Ureter (tissue), 1 donor: ENCODE data around the gene ADARB2. TPM values are rescaled to one million over a fixed set of nuclear protein-coding genes. Genes with fewer than 3 reads are reported as not detected.

Source experiments
- DNase-seq: peaks from one replicate; pipeline ENCODE4 v3.0.0-alpha.2; 2020; ENCODE audit warnings: low spot score
- total RNA-seq: library from RNA; stranded (reverse); gene quantifications from one replicate; pipeline ENCODE4 v1.2.4, GENCODE V29; 2023
- donor health status: DM: yes; HTN: yes; CAD: no.

ADARB2 gene
- total RNA-seq, 1 donor from 2014 or later: not detected

- DNase-seq: no peak
These were observed 50.9 kb downstream of the ADARB2 start for GRCh38 chr10:1686491-1686749.

- no peak for DNase-seq
These were observed 51.4 kb downstream of the ADARB2 start for GRCh38 chr10:1685699-1686490.

- DNase-seq: no peak
These were observed 52.3 kb downstream of the ADARB2 start for GRCh38 chr10:1684991-1685390.

DNA sequence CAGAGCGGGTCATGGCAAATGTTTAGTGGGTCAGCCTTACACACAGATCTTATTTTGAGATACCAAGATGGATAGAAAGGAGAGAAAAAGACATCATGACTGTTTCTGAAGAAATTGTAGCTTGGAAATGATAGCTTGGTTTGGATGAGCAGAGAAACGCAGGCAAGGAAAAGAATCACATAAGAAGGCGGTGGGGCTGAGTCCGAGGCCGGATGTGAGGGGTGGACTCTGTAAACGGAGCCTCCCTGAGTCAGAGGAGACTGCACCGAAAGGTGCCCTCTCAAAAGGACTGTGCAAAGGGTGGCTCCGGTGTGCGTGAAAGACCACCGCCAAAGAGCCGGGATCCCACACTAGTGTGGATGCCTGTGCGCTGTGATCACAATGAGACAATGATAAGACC is 53.7 kb downstream of the ADARB2 start:
- no peak for DNase-seq

DNA sequence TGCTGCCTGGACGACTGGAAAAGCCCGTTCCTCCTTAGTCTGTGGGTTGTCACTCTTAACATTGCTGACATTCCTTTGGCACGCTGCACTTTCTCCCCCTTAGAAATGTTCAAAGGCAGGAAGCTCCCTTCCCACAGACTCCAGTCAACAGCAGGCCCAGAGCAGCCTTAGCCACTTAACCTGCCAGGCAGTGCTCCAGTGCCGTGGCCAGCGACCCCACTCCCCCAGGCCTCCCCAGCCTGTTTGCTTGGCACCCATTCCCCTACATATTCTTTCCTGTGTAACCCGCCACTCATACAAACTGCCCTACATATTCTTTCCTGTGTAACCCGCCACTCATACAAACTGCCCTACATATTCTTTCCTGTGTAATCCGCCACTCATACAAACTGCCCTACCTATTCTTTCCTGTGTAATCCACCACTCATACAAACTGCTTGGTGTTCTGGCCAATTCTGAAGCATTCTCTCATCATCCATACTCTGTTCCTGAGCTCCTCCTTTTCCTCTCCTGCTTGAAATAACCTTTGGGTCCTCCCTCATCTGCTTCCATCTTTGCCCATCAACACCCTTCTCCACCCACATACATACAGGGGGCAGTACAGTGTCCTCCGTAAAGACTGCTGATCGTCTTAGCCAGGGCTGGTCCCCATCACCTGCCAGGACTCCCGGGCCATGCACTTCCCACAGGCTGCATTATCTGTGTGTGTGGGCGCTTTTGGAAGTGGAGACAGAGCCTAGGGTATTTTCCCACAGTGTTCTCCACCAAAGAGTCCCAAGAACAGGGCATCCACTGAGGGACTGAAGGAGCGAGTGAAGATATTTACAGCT is 57.3 kb downstream of the ADARB2 start:
- no peak for DNase-seq

- no peak for DNase-seq
These were observed 59.2 kb downstream of the ADARB2 start for GRCh38 chr10:1678084-1678483.

DNA sequence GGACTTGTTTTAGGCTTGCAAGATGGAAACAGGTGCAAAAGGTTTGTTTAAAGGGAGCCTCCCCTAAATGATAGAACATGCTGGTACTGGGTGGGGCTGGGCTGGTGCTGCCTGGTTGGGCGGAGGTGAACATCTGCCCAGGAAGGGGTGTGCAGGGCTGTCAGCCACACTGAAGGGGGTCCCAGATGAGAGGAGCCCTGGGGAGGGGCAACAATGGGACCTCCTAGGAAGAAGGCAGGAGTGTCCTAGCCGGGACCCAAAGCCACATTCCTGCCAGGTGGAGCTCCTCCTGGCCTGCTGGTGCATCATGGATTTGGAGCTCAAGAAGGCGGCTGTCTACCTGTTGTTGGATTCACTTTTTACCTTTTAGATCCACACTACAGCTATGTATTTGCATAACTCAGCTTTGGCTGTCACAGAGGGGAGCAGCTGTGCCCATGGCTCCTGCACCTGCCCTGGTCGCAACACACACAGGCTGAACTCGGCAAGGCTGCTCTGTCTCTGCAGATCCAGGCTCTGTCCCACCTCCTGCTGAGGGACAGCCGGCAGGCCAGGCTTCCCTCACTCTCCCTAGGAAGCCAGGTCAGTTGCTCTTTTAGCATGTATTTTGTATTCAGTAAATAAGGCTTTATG is 59.9 kb downstream of the ADARB2 start:
- DNase-seq: no peak

- no peak for DNase-seq
These were observed 62.8 kb downstream of the ADARB2 start for GRCh38 chr10:1674501-1674900.

- no peak for DNase-seq
These were observed 63.6 kb downstream of the ADARB2 start for GRCh38 chr10:1673568-1674345.

DNA sequence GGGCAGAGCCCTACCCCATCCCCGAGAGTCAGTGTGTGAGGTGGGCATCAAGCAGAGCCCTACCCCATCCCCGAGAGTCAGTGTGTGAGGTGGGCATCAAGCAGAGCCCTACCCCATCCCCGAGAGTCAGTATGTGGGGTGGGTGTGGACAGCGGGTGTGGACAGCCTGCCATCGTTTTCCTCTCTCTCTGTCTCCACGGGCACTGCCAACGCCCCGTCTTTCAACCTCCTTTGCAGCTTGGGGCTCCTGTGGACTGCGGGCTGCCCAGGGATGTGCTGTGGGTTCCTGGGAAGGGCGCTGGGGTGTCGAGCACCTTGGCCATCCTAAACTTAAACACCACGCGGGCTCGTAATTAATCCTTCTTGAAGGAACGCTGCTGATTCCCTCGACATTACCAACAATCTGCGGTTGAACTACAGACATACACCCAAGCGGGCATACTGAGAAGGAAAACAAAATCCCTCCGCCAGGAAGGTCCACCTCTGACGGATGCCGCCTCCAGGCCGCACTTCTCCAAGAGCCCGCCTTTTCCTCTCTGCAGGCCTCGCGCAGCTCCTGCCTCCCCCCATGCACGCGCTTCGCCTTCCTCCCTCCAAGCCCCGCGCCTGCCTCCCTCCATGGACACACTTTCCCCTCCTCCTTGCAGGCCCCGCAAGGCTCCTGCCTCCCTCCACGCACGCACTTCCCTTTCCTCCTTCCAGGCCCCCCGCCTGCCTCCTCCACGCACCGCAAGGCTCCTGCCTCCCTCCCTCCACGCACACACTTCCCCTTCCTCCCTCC is 65.1 kb downstream of the ADARB2 start:
- no peak for DNase-seq

DNA sequence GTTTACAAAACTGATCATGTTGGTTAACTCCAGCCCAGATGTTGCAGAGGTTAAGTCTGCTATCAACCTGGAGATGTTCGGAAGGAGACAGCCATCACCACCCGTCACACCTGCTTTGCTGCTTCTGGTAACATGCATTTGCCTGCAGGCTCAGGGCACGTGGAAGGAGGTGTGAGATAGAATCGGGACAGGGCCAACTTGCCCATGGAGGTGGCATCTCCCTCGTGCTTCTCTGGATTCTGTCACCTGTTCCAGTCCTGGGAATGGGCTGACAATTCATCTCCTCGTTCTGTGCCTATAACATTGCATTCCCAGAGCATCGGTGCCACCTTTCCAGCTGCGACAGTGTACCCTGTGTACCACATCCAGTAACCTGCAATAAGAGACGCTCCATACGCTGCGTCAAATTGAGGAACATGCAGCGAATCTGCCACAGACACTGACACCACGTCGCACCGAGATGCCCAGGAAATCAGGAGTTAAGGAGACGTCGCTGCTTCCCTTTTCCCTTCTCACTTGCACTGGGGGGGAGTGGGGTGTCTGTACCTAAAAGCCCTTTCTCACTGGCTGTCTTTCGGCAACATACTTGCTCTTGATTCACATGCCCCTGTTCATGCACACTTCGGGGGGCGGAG is 65.8 kb downstream of the ADARB2 start:
- no peak for DNase-seq

DNA sequence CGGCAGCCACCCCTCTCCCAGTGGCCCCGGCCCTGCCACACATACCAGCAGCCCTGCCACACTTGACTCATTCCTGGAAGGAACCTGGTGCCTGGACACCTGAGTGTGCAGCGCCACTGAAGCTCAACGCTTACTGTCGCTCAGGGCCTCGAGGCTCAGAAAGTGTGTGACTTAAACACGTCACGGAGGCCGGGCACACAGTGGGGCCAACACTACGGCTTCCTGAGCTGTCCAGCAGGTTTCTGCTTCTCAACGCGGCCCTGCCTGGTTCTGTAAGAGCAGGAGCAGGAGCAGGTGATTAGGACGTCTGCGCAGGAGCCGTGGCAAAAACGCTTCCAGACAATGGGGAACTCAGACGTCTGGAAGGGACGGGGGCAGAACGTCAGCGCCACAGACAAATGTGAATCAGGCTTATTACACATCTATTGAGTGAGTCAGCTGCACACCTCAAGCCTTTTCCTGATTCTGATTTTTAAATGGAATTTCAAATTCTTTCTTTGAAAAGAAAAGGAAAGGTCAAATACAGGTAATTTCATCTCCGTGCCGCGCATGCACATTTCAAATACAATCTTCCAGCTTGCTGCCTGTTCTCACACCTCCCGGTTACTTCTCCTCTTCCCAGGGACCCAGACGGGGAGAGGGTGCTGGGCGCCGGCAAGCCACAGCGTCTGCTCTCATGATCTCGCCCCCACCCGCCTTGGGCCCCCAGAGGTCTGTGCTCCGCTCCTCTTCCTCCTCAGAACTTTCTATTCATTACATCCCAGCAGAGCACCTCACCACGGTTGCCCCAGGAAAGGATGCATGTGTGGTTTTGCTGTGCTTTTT is 66.6 kb downstream of the ADARB2 start:
- no peak for DNase-seq

GRCh38 chr10:1669433-1669832 is 67.9 kb downstream of the ADARB2 start:
- no peak for DNase-seq

DNA sequence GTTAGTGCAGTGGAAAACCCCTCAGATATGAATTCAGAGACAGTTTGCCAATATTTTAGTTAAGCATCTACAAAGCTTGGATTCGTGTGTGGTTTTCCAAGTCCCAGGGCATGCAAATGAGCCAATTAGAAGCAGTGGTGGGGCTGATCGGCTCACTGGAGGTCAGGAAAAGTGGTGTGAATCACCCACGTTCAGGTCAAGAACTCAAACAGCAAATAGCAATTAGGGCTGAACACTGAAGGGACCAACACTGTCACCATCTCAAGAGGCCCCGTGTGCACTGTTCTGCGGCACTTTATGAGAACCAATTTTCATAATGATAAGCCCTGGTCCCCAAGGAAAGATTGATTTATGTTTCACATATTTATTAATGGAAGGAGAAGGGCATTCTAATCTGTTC is 68.9 kb downstream of the ADARB2 start:
- DNase-seq: no peak

GRCh38 chr10:1667392-1667791 is 69.9 kb downstream of the ADARB2 start:
- no peak for DNase-seq

GRCh38 chr10:1666147-1666546 is 71.2 kb downstream of the ADARB2 start:
- no peak for DNase-seq

DNA sequence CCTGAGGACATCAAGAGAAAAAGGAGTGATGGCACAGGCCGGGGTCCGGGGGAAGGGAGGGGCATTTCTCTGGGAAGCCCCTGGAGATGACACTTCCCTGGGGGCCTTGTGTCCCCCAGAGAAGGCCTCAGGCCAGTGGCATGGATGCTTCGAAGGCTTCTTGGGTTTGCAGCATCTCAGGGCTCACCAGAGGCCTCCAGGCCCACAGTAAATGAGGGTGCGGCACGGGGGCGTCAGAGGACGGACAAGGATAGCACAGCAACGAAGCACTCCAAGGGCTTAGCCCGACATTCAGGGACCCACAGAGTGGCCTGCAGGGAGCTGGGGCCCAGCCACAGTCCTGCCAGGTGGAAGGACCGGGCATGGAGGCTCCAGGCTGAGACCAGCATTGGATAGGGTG is 71.6 kb downstream of the ADARB2 start:
- DNase-seq: no peak

DNA sequence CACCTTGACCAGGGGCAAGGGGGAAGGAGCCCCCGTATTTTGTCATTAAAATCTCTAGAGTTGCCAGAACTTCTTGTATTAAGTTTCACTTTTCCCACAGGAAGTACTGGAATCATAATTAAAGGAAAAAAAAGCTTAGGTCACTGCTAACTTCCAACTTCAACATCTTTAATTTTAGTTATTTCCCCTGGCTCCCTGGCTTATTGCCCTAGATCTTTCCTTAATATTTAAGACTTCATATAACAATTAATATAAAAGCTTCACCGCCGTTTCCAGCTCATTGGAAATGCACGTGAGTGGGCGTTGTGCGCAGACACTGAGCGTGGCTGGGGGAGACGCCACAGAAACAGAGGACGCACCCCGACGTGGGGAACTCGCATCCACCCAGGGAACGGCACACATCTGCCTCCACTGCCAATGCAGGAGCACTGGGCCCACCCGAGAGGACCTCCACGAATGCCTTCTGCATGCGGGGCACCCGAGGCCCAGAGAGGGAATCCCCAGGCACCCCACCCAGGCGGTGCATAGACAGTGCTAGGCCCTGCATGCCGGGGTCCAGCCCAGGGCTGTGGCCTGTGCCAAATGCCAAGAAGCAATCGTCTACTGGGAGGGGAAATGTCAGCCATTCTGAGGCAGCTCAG is 72.2 kb downstream of the ADARB2 start:
- DNase-seq: no peak

- DNase-seq: no peak
These were observed 72.9 kb downstream of the ADARB2 start for GRCh38 chr10:1664333-1664964.
